Fibroblast of skin of right biceps (primary cell): Measurements from ENCODE around the gene PTPRD.

Experiments
- DNase-seq: peaks from one replicate; pipeline ENCODE4 v3.0.0-alpha.2; 2013

Gene PTPRD

GRCh38 chr9:8447601-8448000, 2165.2 kb downstream of the PTPRD start:
- DNase-seq: no peak

GRCh38 chr9:8437876-8438275, 2174.9 kb downstream of the PTPRD start:
- peak; percentile 53 for DNase-seq

- no peak for DNase-seq
Observed at GRCh38 chr9:8437259-8437658, 2175.5 kb downstream of the PTPRD start.

- no peak for DNase-seq
Observed at GRCh38 chr9:8436786-8437185, 2176.0 kb downstream of the PTPRD start.

- no peak for DNase-seq
Observed at GRCh38 chr9:8434621-8435020, 2178.2 kb downstream of the PTPRD start.

GRCh38 chr9:8432224-8432623, 2180.6 kb downstream of the PTPRD start:
- no peak for DNase-seq

GRCh38 chr9:8431505-8431904, 2181.3 kb downstream of the PTPRD start:
- DNase-seq: no peak

GRCh38 chr9:8430945-8431344, 2181.9 kb downstream of the PTPRD start:
- no peak for DNase-seq

- no peak for DNase-seq
Observed at GRCh38 chr9:8429768-8430167, 2183.0 kb downstream of the PTPRD start.

- DNase-seq: no peak
Observed at GRCh38 chr9:8429157-8429556, 2183.6 kb downstream of the PTPRD start.

- DNase-seq: no peak
Observed at GRCh38 chr9:8428389-8428788, 2184.4 kb downstream of the PTPRD start.

- no peak for DNase-seq
Observed at GRCh38 chr9:8424786-8425410, 2187.9 kb downstream of the PTPRD start.

- no peak for DNase-seq
Observed at GRCh38 chr9:8420416-8420815, 2192.4 kb downstream of the PTPRD start.

GRCh38 chr9:8419596-8420275, 2193.1 kb downstream of the PTPRD start:
- peak; percentile 87 for DNase-seq

- DNase-seq: peak; percentile 5
Observed at GRCh38 chr9:8417341-8417740, 2195.5 kb downstream of the PTPRD start.

- DNase-seq: no peak
Observed at GRCh38 chr9:8412327-8412726, 2200.5 kb downstream of the PTPRD start.

GRCh38 chr9:8408575-8409190, 2204.1 kb downstream of the PTPRD start:
- DNase-seq: no peak

- DNase-seq: no peak
Observed at GRCh38 chr9:8401961-8402705, 2210.7 kb downstream of the PTPRD start.

- no peak for DNase-seq
Observed at GRCh38 chr9:8400378-8400777, 2212.4 kb downstream of the PTPRD start.

GRCh38 chr9:8395022-8395421, 2217.8 kb downstream of the PTPRD start:
- DNase-seq: no peak

GRCh38 chr9:8394341-8394740, 2218.5 kb downstream of the PTPRD start:
- DNase-seq: no peak

GRCh38 chr9:8392866-8393265, 2219.9 kb downstream of the PTPRD start:
- DNase-seq: no peak

- peak; percentile 48 for DNase-seq
Observed at GRCh38 chr9:8391566-8391965, 2221.2 kb downstream of the PTPRD start.

GRCh38 chr9:8391132-8391531, 2221.7 kb downstream of the PTPRD start:
- DNase-seq: peak; percentile 43
